ENCODE measurements around the gene SGK1.

The SGK1 gene

DNA sequence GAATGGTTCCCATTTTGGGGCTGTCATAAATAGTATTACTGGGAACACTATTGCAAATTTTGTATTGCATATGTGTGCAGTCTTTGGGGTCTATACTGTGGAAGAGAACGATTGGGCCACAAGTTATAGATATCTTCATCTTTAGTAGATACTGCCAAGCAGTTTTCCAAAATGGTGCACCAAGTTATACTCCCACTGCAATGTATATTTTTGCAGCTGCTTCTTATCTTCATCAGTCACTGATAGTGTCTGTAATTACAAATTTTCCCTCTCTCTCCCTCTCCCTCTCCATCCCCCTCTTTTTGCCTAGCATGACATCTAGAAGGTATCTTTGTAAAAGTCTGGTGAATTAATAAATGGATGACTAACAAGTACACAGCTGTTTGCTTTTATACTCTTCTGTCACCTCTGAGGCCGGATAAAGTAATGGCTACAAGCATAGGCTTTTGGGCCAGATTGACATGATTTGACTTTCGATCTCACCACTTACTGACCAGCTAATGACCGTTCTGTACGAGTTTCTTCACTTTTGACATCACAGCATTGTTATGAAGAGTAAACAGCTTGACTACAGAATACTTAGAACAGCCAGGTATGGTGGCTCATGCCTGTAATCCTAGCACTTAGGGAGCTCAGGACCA lies 152.2 kb downstream of the SGK1 start:
- DNase-seq, result no peak

DNA sequence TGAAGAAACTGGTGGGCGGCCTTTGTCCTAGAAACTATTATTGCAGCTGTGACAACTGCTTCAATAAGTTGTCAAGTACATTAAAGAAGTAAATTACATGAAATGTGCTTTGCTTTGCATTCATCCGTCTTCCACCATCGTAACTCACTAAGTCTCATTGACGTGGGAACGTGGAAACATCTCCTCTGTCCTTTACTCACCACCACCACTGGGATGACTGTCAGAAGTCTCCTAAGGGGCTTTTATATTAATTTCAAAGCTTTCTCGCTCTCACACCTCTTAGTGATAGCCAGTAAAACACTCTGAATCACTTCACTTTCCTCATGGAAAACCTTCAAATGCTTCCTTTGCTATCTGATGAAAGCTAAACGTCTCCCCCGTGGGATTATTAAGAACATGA lies 153.6 kb downstream of the SGK1 start:
- DNase-seq, result no peak

DNA sequence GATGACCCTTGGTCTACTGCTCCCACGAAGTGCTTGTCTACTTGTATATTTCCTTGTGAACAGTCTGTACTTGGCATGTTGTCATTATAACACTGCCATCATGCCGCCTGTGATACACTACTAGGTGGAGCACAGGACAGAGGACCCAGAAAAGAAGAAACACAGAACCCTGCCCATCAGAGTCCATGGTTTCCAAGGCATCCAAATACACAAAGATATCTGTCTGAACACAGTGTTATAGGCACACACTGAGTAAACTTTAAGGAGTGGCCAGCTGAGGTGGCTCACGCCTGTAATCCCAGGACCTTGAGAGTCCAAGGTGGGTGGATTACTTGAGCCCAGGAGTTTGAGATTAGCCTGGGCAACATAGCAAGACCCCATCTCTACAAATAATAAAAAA lies 155.0 kb downstream of the SGK1 start:
- DNase-seq, result no peak

DNA sequence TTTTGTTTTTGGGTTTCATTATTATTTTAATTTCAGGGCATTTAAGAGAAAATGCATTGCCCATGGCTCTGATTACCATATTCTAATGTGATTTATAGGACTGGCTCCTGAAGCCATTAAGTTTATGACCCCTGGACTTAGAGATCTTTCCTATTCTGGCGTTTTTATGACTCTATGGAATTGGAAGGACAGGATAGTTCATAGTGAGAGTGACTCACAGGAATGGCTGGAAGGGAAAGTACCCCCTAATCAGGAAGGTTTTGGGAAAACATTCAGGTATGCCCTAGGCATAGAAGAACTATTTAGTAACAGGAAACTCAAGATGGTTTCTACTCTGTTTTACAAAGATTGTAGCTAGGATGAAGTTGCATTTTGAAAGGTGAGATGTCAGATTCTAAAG lies 156.9 kb downstream of the SGK1 start:
- no peak for DNase-seq

DNA sequence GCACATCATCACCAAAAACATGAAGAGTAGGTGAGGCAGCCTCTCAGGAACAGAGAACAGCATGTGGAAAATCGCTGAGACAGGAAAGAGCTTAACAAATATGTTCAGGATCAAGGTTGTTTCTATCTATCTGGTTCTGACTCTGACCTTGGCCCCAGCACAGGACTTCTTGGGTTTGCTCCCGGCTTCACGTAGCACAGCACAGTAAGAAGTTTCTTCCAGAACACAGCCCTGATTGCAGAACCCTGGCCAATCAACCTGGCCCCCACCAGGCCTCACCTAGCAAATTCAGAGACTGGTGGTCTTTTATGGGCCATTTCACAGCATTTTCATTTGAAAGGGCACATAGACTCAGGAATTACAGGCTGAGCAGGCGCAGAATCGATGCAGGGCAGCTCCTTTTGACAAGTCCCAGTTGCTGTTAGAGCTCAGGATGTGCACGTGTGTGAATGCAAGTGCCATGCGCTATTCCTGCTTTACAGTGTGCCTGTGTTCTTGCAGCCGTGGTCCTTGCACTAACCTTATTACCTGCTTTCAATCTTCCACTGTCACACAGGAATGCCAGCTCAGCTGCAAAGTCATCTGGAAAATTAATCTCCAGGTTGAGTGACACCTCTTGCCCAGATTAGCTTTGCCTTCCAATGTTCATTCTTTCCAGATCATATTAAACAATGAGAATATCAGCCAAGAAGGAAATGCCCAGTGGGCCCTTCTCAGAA lies 165.0 kb downstream of the SGK1 start:
- no peak for DNase-seq

DNA sequence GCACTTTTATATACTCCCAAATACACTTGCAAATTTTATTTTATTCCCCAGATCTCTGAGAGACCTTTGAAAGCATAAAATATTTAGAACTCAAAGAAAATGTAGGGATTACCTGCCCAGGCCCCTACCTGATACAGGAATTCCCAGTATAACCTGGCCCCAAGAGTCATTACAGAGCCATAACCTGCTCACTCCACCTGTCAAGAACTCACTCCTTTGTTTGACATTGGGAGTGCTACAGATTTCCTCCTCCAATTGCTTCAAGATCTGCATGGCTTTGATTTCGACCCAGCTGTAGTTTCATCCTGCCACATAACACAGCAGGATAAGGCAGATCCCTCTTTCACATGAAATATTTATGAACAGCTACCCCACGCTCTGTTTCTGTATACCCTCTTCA lies 169.3 kb downstream of the SGK1 start:
- DNase-seq, result no peak

DNA sequence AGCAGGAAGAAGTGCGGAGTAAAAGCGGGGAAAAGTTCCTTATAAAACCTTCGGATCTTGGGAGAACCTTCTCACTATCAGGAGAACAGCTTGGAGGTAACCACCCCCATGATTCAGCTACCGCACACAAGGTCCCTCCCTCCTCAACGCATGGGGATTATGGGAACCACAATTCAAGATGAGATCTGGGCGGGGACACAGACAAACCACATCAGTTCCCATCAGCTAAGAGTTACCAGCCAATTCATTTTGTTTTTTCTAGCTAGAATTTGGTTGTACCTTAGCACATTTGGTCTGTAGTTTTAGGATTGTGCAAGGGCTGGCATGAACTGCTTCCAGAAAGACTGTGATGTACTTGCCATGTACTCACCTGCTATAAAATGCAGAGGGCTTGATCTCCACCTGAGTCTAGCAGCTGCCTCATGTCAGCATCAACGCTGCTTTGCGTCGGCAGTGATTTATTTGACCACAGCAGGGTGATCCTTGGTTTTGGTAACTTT lies 170.8 kb downstream of the SGK1 start:
- no peak for DNase-seq

DNA sequence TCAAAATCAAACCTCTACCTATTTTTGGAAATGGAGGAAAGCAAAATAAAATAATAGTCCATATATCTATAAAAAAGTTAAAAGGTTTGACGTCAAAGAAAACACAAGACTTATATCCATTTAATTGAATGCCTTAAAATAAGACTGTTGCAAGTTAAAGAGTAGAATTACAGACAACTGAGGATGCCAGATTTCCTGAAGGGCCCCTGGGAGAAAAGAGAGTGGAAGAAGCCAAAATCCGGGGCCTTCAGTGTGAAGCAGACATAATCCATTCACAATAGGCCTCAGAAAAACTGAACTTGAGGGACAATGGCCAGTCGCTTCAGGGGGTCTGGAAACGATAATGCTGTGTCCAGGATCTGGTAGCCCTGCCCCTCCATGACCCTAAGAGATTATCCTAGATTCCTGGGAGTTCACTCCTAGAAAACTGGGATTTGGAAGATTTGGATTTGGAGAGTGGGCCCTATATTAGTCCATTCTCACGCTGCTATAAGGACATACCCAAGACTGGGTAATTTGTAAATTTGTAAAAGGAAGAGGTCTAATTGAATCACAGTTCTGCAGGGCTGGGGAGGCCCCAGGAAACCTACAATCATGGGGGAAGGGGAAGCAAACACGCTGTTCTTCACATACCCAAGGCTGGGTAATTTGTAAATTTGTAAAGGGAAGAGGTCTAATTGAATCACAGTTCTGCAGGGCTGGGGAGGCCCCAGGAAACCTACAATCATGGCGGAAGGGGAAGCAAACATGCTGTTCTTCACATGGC lies 171.5 kb downstream of the SGK1 start:
- no peak for DNase-seq

DNA sequence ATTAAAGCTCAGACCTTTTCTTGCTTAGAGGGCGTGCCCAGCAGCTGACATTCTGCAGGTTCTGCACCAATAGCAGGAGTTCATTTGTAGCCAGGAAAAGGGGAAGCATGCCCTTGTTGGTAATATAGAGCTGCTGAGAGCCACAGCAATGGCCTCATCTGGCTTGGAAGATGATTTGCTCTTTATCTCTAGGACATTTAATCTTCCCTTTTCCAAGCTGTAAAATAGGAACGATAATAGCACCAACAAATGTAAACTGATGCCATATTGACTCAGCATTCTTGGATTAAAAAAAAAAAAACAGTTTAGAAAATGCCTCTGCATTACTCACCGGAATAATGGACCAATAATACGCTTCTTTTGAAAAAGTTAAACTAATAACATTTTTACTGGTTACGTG lies 172.1 kb downstream of the SGK1 start:
- DNase-seq, result no peak

DNA sequence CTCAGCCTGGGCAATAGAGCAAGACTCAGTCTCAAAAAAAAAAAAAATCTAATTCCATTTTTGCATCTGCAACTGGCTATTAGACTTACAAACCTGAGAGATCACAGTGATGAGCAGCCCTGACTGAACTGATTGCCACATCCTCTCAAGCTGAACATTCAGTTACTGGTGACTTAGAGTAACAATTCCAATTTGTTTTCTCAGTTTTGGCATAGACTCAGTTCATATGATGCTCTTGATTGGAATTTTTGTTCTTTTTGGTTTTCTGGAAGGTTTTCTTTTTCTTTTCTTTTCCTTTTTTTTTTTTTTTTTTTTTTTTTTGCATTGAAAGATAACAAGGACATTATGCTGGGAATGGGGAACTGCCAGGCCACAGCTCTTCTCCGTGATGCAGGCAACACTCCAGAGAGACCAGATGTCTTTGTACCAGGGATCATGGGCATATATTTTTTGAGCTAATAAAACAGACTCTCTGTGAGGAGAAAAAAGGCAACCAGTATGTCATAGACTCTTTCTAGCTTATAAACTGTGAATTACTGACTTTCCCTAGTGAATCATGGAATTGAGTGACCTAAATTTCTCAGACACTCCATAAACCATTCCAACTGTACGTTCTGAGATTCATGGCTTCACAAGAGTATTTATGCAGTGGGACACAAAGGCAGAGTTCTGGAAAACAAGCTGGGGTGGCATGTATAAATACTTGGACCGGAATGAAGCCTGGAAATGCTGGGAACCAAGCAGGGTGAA lies 179.5 kb downstream of the SGK1 start:
- no peak for DNase-seq

DNA sequence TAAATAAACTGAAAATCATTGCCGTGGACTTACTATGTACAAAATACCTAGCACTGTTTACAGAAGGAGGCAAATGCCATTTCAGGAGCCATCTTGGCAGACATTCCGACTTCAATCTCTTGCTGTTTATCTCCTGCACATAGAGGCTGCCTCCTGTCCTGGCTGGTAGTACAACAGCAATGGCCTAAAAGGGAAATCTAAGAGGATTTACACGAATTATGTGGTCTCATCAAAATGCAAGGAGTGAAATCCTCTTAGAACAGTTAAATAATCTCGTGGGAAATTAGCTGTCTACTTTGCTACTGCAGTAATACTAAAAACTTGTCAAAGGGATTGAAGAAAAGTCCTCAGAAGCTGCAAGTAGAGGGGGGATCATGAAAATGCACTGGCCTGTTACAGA lies 183.3 kb downstream of the SGK1 start:
- DNase-seq, result no peak

DNA sequence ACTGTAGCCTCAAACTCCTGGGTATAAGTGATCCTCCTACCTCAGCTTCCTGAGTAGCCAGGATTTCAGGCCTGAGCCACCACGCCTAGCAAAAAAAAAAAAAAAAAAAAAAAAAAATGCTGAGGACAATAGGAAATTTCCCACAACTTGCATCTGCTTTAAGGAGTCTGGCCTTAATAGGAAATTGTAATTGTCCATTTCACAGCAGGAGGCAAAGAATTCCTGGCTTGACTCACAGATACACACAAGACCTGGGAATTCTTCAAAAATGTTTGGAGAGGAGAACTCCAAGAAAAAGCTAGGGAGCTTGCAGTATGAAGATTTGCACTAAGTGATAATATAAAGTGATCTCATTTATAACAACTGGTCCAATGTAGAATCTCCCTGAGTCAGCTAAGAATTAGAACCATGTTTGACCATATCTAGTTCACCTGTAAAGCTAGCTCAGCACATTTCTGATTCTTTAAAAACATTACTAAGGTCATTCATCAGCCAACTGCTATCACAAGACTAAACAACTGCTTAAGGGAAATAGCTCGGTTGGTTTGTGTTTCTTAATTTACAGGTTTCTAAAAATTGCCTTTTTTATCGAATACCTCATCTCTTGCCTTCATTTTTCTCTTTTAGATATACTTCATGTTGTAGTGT lies 185.3 kb downstream of the SGK1 start:
- no peak for DNase-seq

DNA sequence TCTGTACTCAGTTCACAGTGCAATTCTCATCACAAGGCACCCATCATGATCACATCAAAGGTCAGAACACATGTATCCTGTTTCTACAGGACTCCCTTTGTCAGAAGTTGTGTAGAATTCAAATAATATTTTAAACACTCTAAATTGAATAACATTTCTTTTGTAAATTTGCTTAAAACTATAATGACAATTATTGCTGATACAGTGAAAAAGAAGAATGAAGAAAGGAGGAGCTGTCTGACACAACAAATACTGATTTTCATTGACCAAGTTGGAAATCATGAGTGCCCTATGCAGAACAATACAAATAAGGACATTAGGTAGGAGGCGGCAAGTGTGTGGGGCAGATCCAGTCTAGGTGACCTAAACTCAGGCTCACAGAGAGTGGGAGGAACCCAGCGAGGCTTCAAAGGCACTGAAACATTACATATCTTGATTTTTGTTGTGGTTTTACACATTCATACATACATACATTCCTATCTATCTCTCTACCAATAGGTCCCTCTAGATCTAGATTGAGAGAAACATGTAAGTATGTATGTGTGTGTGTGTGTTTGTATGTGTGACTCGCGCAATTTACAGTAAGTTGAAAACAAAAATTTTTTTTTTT lies 186.3 kb downstream of the SGK1 start:
- DNase-seq, result no peak

DNA sequence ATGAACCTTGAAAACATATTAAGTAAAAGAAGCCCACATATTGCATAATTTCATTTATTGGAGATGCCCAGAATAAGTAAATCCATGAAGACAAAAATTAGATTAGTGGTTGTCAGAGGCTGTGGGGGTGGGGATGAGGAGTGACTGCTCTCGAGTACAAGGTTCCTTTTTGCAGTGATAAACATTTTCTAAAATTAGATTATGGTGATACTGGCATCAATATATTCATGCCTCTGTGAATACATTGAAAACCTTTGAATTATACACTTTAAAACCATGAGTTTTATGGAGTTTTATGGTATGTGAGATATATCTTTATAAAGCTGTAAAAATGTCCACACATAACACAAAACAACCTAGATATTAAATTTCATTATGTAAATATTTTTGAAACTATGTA lies 189.8 kb downstream of the SGK1 start:
- no peak for DNase-seq

DNA sequence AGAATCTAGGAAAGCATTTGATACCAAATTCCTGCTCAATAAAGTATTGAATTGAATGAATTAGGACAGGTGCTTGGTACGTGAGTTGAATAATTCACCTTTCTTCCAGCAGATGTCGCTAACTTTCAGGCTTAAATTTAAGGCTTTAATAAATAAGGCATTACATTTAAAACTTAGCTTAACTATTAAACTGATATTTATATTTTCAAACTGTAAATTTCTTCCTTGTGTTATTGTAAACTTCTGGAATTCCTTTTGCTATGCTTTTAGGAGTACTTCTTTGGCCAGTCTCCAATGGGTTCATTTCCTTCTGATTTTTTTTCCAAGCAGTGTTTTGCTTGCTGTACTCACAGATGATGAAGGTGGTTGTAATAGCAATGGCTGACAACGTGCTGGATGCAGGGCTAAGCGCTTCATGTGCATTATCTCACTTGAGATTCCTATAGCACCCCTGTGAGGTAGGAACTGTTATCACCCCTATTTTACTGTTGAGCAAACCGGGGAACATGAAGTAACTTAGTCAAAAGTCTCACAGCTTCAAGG lies 194.2 kb downstream of the SGK1 start:
- DNase-seq, result peak; percentile 60

DNA sequence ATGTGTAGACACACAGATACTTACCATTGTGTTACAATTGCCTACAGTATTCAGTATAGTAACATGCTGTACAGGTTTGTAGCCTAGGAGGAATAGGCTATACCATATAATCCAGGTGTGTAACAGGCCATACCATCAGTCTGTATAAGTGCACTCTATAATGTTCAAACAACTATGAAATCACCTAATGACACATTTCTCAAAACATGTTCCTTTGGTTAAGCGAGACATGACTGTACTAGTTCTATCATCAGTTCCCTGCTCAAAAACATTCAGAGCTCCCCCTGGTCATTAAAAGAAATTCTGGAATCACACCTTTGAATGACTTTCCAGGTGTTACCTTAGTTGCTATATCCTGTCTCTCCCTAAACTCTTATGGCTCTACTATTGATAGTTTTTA lies 195.1 kb downstream of the SGK1 start:
- no peak for DNase-seq

DNA sequence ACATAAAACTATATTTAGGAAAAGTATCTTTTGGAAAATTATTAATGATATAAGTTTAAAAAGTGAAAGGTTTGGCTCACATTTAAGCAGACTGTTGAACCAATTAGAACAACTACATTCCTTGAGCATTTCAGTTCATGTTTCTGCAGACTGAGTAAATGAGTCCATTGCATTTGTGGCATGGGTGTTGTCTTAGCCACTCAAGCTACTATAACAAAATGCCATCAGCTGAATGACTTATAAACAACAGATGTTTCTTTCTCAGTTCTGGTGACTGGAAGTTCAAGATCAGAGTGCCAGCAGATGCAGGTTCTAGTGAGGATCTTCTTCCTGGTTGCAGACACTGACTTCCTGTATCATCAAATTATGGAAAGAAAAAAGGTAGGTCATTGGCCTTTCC lies 198.4 kb downstream of the SGK1 start:
- no peak for DNase-seq
